H9 (cell line): ENCODE results near the gene NPB. TPM values are rescaled to one million over a fixed set of nuclear protein-coding genes. Genes with fewer than 3 reads are reported as not detected.
A peak's percentile ranks its signal among the peaks of the same experiment; 100 is the strongest.

ENCODE experiments used
- DNase-seq: peaks from one replicate; pipeline ENCODE4 v3.0.0-alpha.2; 2017
- H2AFZ ChIP-seq: one replicate; pipeline ENCODE4 v1.6.1; 2013; ENCODE audit warnings: mild to moderate bottlenecking, low read length, control low read depth, moderate library complexity
- H2AK5ac ChIP-seq: 2 replicates; pipeline ENCODE4 v1.6.1; 2013; ENCODE audit warnings: low read length, control low read depth, mixed read lengths; ENCODE audit not compliant: insufficient read length
- H2BK120ac ChIP-seq: one replicate; pipeline ENCODE4 v1.6.1; 2013; ENCODE audit warnings: low read depth, mild to moderate bottlenecking, low read length, control low read depth, inconsistent platforms; ENCODE audit not compliant: poor library complexity, severe bottlenecking
- H2BK12ac ChIP-seq: 2 replicates; pipeline ENCODE4 v1.6.1; 2013; ENCODE audit warnings: low read length, control low read depth, mixed read lengths, low read depth; ENCODE audit not compliant: insufficient read length
- H2BK15ac ChIP-seq: 2 replicates; pipeline ENCODE4 v1.6.1; 2013; ENCODE audit warnings: low read depth, low read length, control low read depth
- H2BK20ac ChIP-seq: one replicate; pipeline ENCODE4 v1.6.1; 2013; ENCODE audit warnings: low read depth, mild to moderate bottlenecking, low read length, control low read depth, inconsistent platforms; ENCODE audit not compliant: poor library complexity, severe bottlenecking
- H2BK5ac ChIP-seq: 2 replicates; pipeline ENCODE4 v1.6.1; 2013; ENCODE audit warnings: low read length, control low read depth, mixed read lengths; ENCODE audit not compliant: insufficient read length
- H3K14ac ChIP-seq: 2 replicates; pipeline ENCODE4 v1.6.1; 2013; ENCODE audit warnings: low read length, control low read depth; ENCODE audit not compliant: insufficient read depth
- H3K18ac ChIP-seq: 2 replicates; pipeline ENCODE4 v1.6.1; 2013; ENCODE audit warnings: low read depth, mild to moderate bottlenecking, mixed read lengths, low read length, control low read depth; ENCODE audit not compliant: insufficient read length
- H3K23ac ChIP-seq: 2 replicates; pipeline ENCODE4 v1.6.1; 2013; ENCODE audit warnings: low read length, control low read depth, mixed read lengths, low read depth; ENCODE audit not compliant: insufficient read length
- H3K23me2 ChIP-seq: 2 replicates; pipeline ENCODE4 v1.6.1; 2013; ENCODE audit warnings: low read depth, mild to moderate bottlenecking, mixed read lengths, low read length, control low read depth; ENCODE audit not compliant: insufficient read length, poor library complexity, severe bottlenecking
- H3K27ac ChIP-seq: 2 replicates; pipeline ENCODE4 v1.5.1; 2013; ENCODE audit warnings: low read length, control low read depth, mixed read lengths, low read depth; ENCODE audit not compliant: insufficient read length
- H3K27me3 ChIP-seq: 2 replicates; pipeline ENCODE4 v1.6.1; 2013; ENCODE audit warnings: low read length, control low read depth, inconsistent platforms; ENCODE audit not compliant: insufficient read depth
- H3K4ac ChIP-seq: 2 replicates; pipeline ENCODE4 v1.6.1; 2013; ENCODE audit warnings: low read depth, mild to moderate bottlenecking, control low read depth, inconsistent platforms, low read length, moderate library complexity
- H3K4me1 ChIP-seq: 2 replicates; pipeline ENCODE4 v1.6.1; 2013; ENCODE audit warnings: low read length, control low read depth, inconsistent platforms; ENCODE audit not compliant: insufficient read depth
- H3K4me2 ChIP-seq: 2 replicates; pipeline ENCODE4 v1.6.1; 2013; ENCODE audit warnings: low read length, control low read depth, mixed read lengths; ENCODE audit not compliant: insufficient read length, insufficient read depth
- H3K56ac ChIP-seq: 2 replicates; pipeline ENCODE4 v1.6.1; 2013; ENCODE audit warnings: low read depth, mild to moderate bottlenecking, mixed read lengths, low read length, control low read depth; ENCODE audit not compliant: insufficient read length
- H3K79me1 ChIP-seq: 2 replicates; pipeline ENCODE4 v1.6.1; 2013; ENCODE audit warnings: low read depth, mild to moderate bottlenecking, moderate library complexity, low read length, control low read depth, inconsistent platforms; ENCODE audit not compliant: insufficient read depth, poor library complexity, severe bottlenecking
- H3K79me2 ChIP-seq: 2 replicates; pipeline ENCODE4 v1.6.1; 2013; ENCODE audit warnings: low read length, control low read depth, inconsistent platforms; ENCODE audit not compliant: insufficient read depth
- H3K9ac ChIP-seq: 2 replicates; pipeline ENCODE4 v1.6.1; 2013; ENCODE audit warnings: low read length, control low read depth, mixed read lengths; ENCODE audit not compliant: insufficient read length; ENCODE audit errors: extremely low read depth
- H3K9me3 ChIP-seq: one replicate; pipeline ENCODE4 v1.6.1; 2013; ENCODE audit warnings: low read depth, low read length, inconsistent platforms; ENCODE audit not compliant: control insufficient read depth
- H3T11ph ChIP-seq: one replicate; pipeline ENCODE4 v1.6.1; 2013; ENCODE audit warnings: mild to moderate bottlenecking, low read length, control low read depth, inconsistent platforms
- H4K20me1 ChIP-seq: one replicate; pipeline ENCODE4 v1.6.1; 2013; ENCODE audit not compliant: control insufficient read depth, insufficient read length, insufficient read depth
- H4K5ac ChIP-seq: 2 replicates; pipeline ENCODE4 v1.6.1; 2013; ENCODE audit warnings: low read depth, mild to moderate bottlenecking, mixed read lengths, low read length, control low read depth; ENCODE audit not compliant: insufficient read length
- H4K8ac ChIP-seq: replicated peaks from 2 replicates; pipeline ENCODE4 v1.6.1; 2013; ENCODE audit warnings: low read length, control low read depth, mixed read lengths, low read depth; ENCODE audit not compliant: insufficient read length
- H4K91ac ChIP-seq: 2 replicates; pipeline ENCODE4 v1.6.1; 2013; ENCODE audit warnings: low read depth, mild to moderate bottlenecking, moderate library complexity, mixed read lengths, low read length, control low read depth; ENCODE audit not compliant: insufficient read length
- H3K27ac Mint-ChIP-seq, 3 experiments: 2 replicates in 2 of 3; 3 replicates in 1 of 3; pipeline ENCODE4 v1.8.0; 2020 to 2021; ENCODE audit warnings: mixed read lengths in 3 of 3, mild to moderate bottlenecking in 1 of 3, moderate library complexity in 1 of 3
- H3K27me3 Mint-ChIP-seq: 2 replicates; pipeline ENCODE4 v1.8.0; 2021; ENCODE audit warnings: low read depth, mild to moderate bottlenecking, moderate library complexity, mixed read lengths
- H3K36me3 Mint-ChIP-seq, 3 experiments: 2 replicates in 2 of 3; 3 replicates in 1 of 3; pipeline ENCODE4 v1.8.0; 2020 to 2021; ENCODE audit warnings: low read depth in 3 of 3, mixed read lengths in 3 of 3; ENCODE audit not compliant: insufficient read depth in 1 of 3
- H3K4me1 Mint-ChIP-seq, 2 experiments: 2 replicates each; pipeline ENCODE4 v1.8.0; 2020; ENCODE audit warnings: mixed read lengths in 2 of 2
- H3K4me3 Mint-ChIP-seq, 2 experiments: 2 replicates in 1 of 2; 3 replicates in 1 of 2; pipeline ENCODE4 v1.8.0; 2020 to 2021; ENCODE audit warnings: mild to moderate bottlenecking in 2 of 2, mixed read lengths in 2 of 2, moderate library complexity in 1 of 2
- H3K9me3 Mint-ChIP-seq, 2 experiments: 2 replicates in 1 of 2; 3 replicates in 1 of 2; pipeline ENCODE4 v1.8.0; 2020; ENCODE audit warnings: mild to moderate bottlenecking in 2 of 2, mixed read lengths in 2 of 2, moderate library complexity in 1 of 2
- WGBS: extraction: QIAGEN DNeasy Blood & Tissue Kit; methylation state at CpG from one replicate; pipeline ENCODE4 v1.1.7; 2013; ENCODE audit warnings: missing lambda C conversion rate, low lambda C conversion rate, mixed read lengths; ENCODE audit not compliant: insufficient read length; ENCODE audit errors: extremely low coverage; 5-methylcytosine and 5-hydroxymethylcytosine counted together
- total RNA-seq: library from RNA; stranded (reverse); gene quantifications from 2 replicates; pipeline ENCODE4 v1.2.1, GENCODE V29; 2021
- TF ChIP-seq, protein P1 (sequence below): fragments of 200-600 bp; sonication (generic); conservative IDR thresholded peaks from 3 replicates; pipeline ENCODE4 v1.8.0; 2021; ENCODE audit warnings: antibody characterized with exemption, mild to moderate bottlenecking

The NPB gene
- total RNA-seq, 1 experiment from 2014 or later = 2.1 TPM

- H3K9me3 ChIP-seq = no peaks in the 10 kb centered on the region
- no peak overlapping the region for H3T11ph ChIP-seq
- H2BK12ac ChIP-seq = no peak overlapping the region
- H4K91ac ChIP-seq = no peak overlapping the region
- H2AFZ ChIP-seq = no peak overlapping the region
- H3K4me2 ChIP-seq = peak overlapping the region; percentile 64
- WGBS = no CpG with 5 or more reads among the region's 44 CpGs
- no peak overlapping the region for H3K27ac Mint-ChIP-seq
- peaks cover 20% of the 10 kb centered on the region for H3K27me3 Mint-ChIP-seq
- H2BK20ac ChIP-seq = no peak overlapping the region
- H3K79me2 ChIP-seq = peaks cover 16% of the 10 kb centered on the region; the same call in 1 of the 2 replicates
- no peaks in the 10 kb centered on the region for H3K9me3 Mint-ChIP-seq
- no peak overlapping the region for H2BK120ac ChIP-seq
- H3K27ac ChIP-seq = no peak overlapping the region
- no peak overlapping the region for H2BK5ac ChIP-seq
- H3K56ac ChIP-seq = no peak overlapping the region
- no peak overlapping the region for H3K18ac ChIP-seq
- peaks cover 9% of the 10 kb centered on the region for H3K23me2 ChIP-seq
- H3K4me1 ChIP-seq = peaks cover 3% of the 10 kb centered on the region; the same call in 1 of the 2 replicates
- no peak overlapping the region for H3K23ac ChIP-seq
- H3K4me3 Mint-ChIP-seq = peak overlapping the region; percentile 60 to 77
- no peak for DNase-seq
- TF ChIP-seq, protein P1, sequence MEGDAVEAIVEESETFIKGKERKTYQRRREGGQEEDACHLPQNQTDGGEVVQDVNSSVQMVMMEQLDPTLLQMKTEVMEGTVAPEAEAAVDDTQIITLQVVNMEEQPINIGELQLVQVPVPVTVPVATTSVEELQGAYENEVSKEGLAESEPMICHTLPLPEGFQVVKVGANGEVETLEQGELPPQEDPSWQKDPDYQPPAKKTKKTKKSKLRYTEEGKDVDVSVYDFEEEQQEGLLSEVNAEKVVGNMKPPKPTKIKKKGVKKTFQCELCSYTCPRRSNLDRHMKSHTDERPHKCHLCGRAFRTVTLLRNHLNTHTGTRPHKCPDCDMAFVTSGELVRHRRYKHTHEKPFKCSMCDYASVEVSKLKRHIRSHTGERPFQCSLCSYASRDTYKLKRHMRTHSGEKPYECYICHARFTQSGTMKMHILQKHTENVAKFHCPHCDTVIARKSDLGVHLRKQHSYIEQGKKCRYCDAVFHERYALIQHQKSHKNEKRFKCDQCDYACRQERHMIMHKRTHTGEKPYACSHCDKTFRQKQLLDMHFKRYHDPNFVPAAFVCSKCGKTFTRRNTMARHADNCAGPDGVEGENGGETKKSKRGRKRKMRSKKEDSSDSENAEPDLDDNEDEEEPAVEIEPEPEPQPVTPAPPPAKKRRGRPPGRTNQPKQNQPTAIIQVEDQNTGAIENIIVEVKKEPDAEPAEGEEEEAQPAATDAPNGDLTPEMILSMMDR = no peak
- peaks cover 24 to 29% of the 10 kb centered on the region in 2 experiments for H3K4me1 Mint-ChIP-seq
- no peak overlapping the region for H3K4ac ChIP-seq
- no peak overlapping the region for H4K5ac ChIP-seq
- no peaks in the 10 kb centered on the region; the same call in 1 of the 2 replicates for H3K27me3 ChIP-seq
- no peak overlapping the region for H2BK15ac ChIP-seq
- H4K20me1 ChIP-seq = no peaks in the 10 kb centered on the region
- peaks cover 2% of the 10 kb centered on the region for H3K79me1 ChIP-seq
- peaks cover 0 to 10% (median 10%) of the 10 kb centered on the region in 3 experiments; a peak in 4 of 7 replicates for H3K36me3 Mint-ChIP-seq
- H3K9ac ChIP-seq = no peak overlapping the region
- H2AK5ac ChIP-seq = no peak overlapping the region
- H3K14ac ChIP-seq = no peak overlapping the region; the same call in 1 of the 2 replicates
- H4K8ac ChIP-seq = no peak overlapping the region
Observed at GRCh38 chr17:81928544-81929252, 26.7 kb downstream of the NPB start.
